Skeletal muscle tissue (tissue), 4 donors: ENCODE measurements around the gene STUB1. TPM values are rescaled to one million over a fixed set of nuclear protein-coding genes. Genes with fewer than 3 reads are reported as not detected.
A peak's percentile ranks its signal among the peaks of the same experiment; 100 is the strongest.

Source experiments
- H3K27ac ChIP-seq: one replicate; pipeline ENCODE4 v1.7.0; 2013; ENCODE audit warnings: mild to moderate bottlenecking, low read depth, low read length, inconsistent platforms
- H3K27me3 ChIP-seq, 3 donors: one replicate each; pipeline ENCODE4 v1.7.0; 2013; ENCODE audit warnings: low read length in 3 of 3; ENCODE audit not compliant: control insufficient read depth in 3 of 3, insufficient read depth in 3 of 3
- H3K36me3 ChIP-seq, 3 donors: one replicate each; pipeline ENCODE4 v1.7.0; 2013; ENCODE audit warnings: low read length in 3 of 3; ENCODE audit not compliant: control insufficient read depth in 3 of 3, insufficient read depth in 3 of 3
- H3K4me1 ChIP-seq, 3 donors: one replicate each; pipeline ENCODE4 v1.7.0; 2013; ENCODE audit warnings: low read length in 3 of 3, mild to moderate bottlenecking in 3 of 3; ENCODE audit not compliant: control insufficient read depth in 3 of 3, insufficient read depth in 3 of 3
- H3K4me3 ChIP-seq, 3 donors: one replicate each; pipeline ENCODE4 v1.7.0; 2013; ENCODE audit warnings: low read length in 3 of 3
- H3K9ac ChIP-seq, 3 donors: one replicate each; pipeline ENCODE4 v1.7.0; 2013; ENCODE audit warnings: low read length in 3 of 3, mild to moderate bottlenecking in 3 of 3, moderate library complexity in 2 of 3, low read depth in 1 of 3
- H3K9me3 ChIP-seq, 3 donors: one replicate each; pipeline ENCODE4 v1.7.0; 2013; ENCODE audit warnings: low read length in 3 of 3; ENCODE audit not compliant: control insufficient read depth in 3 of 3
- total RNA-seq: library from RNA; depleted of rRNA; stranded (reverse); fragments of >200 nt; gene quantifications from one replicate; pipeline ENCODE4 v1.2.3, GENCODE V29; 2014
- donor health status: Osteomylitis.

The STUB1 gene
- total RNA-seq, 1 donor from 2014 or later = 87.7 TPM

GRCh38 chr16:672371-672770, 7.8 kb upstream of the STUB1 start:
- Histone ChIP-seq H3K27me3 (peaks cover 0 to 15% (median 7%) of the 10 kb centered on the region in 3 donors), H3K4me1 (peaks cover 16 to 23% (median 21%) of the 10 kb centered on the region in 3 donors), H3K9me3 (no peaks in the 10 kb centered on the region), H3K27ac (no peak overlapping the region), H3K9ac (no peak overlapping the region), H3K36me3 (peaks cover 32 to 40% (median 37%) of the 10 kb centered on the region in 3 donors), H3K4me3 (no peak overlapping the region)

DNA sequence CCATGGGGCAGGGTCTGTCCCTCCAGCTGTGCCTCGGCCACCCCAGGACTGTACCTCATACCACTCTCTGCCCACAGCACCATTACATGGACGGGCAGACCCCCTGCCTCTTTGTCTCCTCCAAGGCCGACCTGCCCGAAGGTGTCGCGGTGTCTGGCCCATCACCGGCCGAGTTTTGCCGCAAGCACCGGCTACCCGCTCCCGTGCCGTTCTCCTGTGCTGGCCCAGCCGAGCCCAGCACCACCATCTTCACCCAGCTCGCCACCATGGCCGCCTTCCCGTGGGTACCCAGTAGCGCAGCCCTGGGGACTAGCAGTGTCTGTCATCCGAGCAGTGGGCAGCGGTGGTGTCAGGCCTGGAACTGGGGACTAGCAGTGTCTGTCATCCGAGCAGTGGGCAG, 7.4 kb upstream of the STUB1 start:
- Histone ChIP-seq H3K9me3 (no peaks in the 10 kb centered on the region), H3K4me3 (no peak overlapping the region), H3K36me3 (peaks cover 32 to 40% (median 37%) of the 10 kb centered on the region in 3 donors), H3K4me1 (peaks cover 12 to 19% (median 17%) of the 10 kb centered on the region in 3 donors), H3K9ac (no peak overlapping the region), H3K27ac (no peak overlapping the region), H3K27me3 (peaks cover 0 to 16% (median 7%) of the 10 kb centered on the region in 3 donors)

DNA sequence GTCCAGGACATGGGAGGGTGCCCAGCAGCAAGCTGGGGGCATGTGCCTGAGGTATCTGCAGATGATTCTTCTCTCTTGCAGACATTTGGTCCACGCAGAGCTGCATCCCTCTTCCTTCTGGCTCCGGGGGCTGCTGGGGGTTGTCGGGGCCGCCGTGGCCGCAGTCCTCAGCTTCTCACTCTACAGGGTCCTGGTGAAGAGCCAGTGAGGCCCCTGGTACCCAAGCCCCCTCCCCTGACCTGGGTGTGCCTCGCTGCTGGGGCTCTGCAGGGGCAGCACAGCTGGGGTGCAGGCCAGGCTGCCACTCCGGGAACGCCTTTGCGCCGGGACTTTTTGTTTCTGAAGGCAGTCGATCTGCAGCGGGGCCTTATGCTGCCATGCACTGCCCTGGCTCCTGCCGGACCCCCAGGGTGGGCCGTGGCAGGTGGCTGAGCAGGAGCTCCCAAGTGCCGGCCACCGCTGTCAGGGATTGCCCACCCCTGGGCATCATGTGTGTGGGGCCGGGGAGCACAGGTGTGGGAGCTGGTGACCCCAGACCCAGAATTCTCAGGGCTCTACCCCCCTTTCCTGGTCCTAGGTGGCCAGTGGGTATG, 6.7 kb upstream of the STUB1 start:
- H3K36me3 ChIP-seq = peaks cover 32 to 40% (median 37%) of the 10 kb centered on the region in 3 donors
- no peak overlapping the region for H3K9ac ChIP-seq
- H3K9me3 ChIP-seq = no peaks in the 10 kb centered on the region
- H3K4me1 ChIP-seq = peaks cover 12 to 18% (median 17%) of the 10 kb centered on the region in 3 donors
- H3K4me3 ChIP-seq = no peak overlapping the region
- H3K27ac ChIP-seq = no peak overlapping the region
- peaks cover 0 to 16% (median 7%) of the 10 kb centered on the region in 3 donors for H3K27me3 ChIP-seq

GRCh38 chr16:674214-674881, 5.9 kb upstream of the STUB1 start:
- H3K27ac ChIP-seq = no peak overlapping the region
- H3K9ac ChIP-seq = peak overlapping the region in 2 of 3 donors; percentile 33 to 45
- H3K9me3 ChIP-seq = no peaks in the 10 kb centered on the region
- H3K36me3 ChIP-seq = peaks cover 30 to 37% (median 36%) of the 10 kb centered on the region in 3 donors
- peaks cover 0 to 16% (median 7%) of the 10 kb centered on the region in 3 donors for H3K27me3 ChIP-seq
- H3K4me1 ChIP-seq = peaks cover 5 to 16% (median 10%) of the 10 kb centered on the region in 3 donors
- H3K4me3 ChIP-seq = no peak overlapping the region

- peaks cover 25 to 36% (median 28%) of the 10 kb centered on the region in 3 donors for H3K36me3 ChIP-seq
- peaks cover 6 to 16% (median 13%) of the 10 kb centered on the region in 3 donors for H3K4me1 ChIP-seq
- H3K27ac ChIP-seq = no peak within 1 kb of the TSS
- H3K4me3 ChIP-seq = peak within 1 kb of the TSS in 2 of 3 donors; percentile 29 to 32
- peak within 1 kb of the TSS in 1 of 3 donors; percentile 57 for H3K9ac ChIP-seq
- H3K27me3 ChIP-seq = peaks cover 0 to 16% (median 7%) of the 10 kb centered on the region in 3 donors
- no peaks in the 10 kb centered on the region for H3K9me3 ChIP-seq
Measured at GRCh38 chr16:674968-675883, 5.0 kb upstream of the STUB1 start, which contains the start of gene RHBDL1. RHBDL1 (plus strand) TSS chr16:675671; CDS start chr16:675791, 120 bp downstream.

- Histone ChIP-seq H3K9me3 (no peaks in the 10 kb centered on the region), H3K27ac (no peak overlapping the region), H3K4me1 (peaks cover 10 to 20% (median 17%) of the 10 kb centered on the region in 3 donors), H3K27me3 (peaks cover 0 to 16% (median 7%) of the 10 kb centered on the region in 3 donors), H3K36me3 (peaks cover 17 to 28% (median 21%) of the 10 kb centered on the region in 3 donors), H3K4me3 (no peak overlapping the region), H3K9ac (peak overlapping the region in 1 of 3 donors; percentile 57)
Measured at GRCh38 chr16:675884-676564, 4.2 kb upstream of the STUB1 start.

DNA sequence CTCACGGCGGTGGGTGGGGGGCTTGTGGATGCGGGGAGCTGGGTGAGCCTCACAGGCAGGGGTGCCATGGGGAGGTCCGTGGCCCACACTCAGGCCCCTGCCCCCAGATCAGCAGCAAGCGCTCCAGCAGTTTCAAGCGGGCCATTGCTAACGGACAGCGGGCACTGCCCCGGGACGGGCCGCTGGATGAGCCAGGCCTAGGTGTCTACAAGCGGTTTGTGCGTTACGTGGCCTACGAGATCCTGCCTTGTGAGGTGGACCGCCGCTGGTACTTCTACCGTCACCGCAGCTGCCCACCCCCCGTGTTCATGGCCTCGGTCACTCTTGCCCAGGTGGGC, 3.7 kb upstream of the STUB1 start:
- no peak overlapping the region for H3K4me3 ChIP-seq
- no peak overlapping the region for H3K27ac ChIP-seq
- H3K9ac ChIP-seq = no peak overlapping the region
- no peaks in the 10 kb centered on the region for H3K9me3 ChIP-seq
- peaks cover 16 to 23% (median 17%) of the 10 kb centered on the region in 3 donors for H3K36me3 ChIP-seq
- peaks cover 15 to 25% (median 22%) of the 10 kb centered on the region in 3 donors for H3K4me1 ChIP-seq
- H3K27me3 ChIP-seq = peaks cover 0 to 16% (median 7%) of the 10 kb centered on the region in 3 donors

- Histone ChIP-seq H3K4me1 (peaks cover 18 to 29% (median 26%) of the 10 kb centered on the region in 3 donors), H3K27ac (no peak overlapping the region), H3K9me3 (no peaks in the 10 kb centered on the region), H3K36me3 (peaks cover 17 to 24% (median 19%) of the 10 kb centered on the region in 3 donors), H3K4me3 (no peak overlapping the region), H3K9ac (no peak overlapping the region), H3K27me3 (peaks cover 0 to 16% (median 7%) of the 10 kb centered on the region in 3 donors)
Measured at GRCh38 chr16:676913-677312, 3.3 kb upstream of the STUB1 start.
